ENCODE results near the gene CHPF. TPM values are rescaled to one million over a fixed set of nuclear protein-coding genes. Genes with fewer than 3 reads are reported as not detected.

The CHPF gene
- polyA plus RNA-seq, 1 experiment, result 119 TPM

DNA sequence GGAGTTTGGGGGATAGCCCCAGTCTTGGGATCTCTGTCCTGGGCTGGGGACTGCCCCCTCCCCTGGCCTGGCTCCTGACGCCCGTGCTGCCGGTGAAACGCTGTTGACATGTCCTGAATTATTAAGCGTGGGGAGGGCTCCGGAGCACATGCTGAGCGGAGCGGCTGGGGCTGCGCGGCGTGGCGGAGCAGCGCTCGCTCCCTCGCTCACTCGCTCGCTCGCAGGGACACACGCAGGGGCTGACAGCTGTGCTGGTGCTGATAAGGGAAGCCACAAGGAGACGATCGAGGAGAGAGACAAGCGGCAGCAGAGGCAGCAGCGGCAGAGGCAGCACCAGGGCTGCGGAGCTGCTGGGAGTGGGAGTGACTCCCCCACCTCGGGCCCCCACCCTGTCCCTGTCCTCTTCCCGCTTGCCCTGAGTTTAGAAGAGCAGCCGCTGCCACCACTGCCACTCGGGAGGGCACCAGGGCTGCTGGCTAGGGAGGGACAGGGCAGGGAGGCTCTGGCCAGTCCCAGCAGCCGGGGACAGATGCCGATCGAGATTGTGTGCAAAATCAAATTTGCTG lies 29.3 kb downstream of the CHPF start, which contains the start of gene ASIC4:
ASIC4 (plus strand) TSS at position 287 of the 566 bp plus-strand sequence; CDS start at position 530, 243 bp downstream.
- Histone ChIP-seq H3K4me3 (ENCODE audit: low read depth, low read length) (no peak within 1 kb of the TSS), H3K36me3 (ENCODE audit: control insufficient read depth, insufficient read depth, low read length) (no peaks in the 10 kb centered on the region), H3K27me3 (ENCODE audit: control insufficient read depth, insufficient read depth, low read length) (peaks cover 30% of the 10 kb centered on the region)
- ChIA-PET POLR2A (no interaction called here), CTCF (interaction anchor here (2.7 to 42.0 kb wide), 3 partner anchors 3 to 113 kb away, joined by 7 to 872 read pairs (median 872); partner anchors contain the start of genes ASIC4, CHPF, GMPPA and TMEM198)
- DNase-seq (ENCODE audit: low read depth), result no peak
- no peak for TF ChIP-seq CTCF (IDR thresholded peaks at IDR 0.05; ENCODE audit: insufficient read depth, low read depth, low read length)

- ChIA-PET CTCF (interaction anchor here (1.0 to 42.0 kb wide), 5 partner anchors 3 to 129 kb away, joined by 3 to 872 read pairs (median 7); partner anchors contain the start of genes ASIC4, CHPF, GMPPA and TMEM198), POLR2A (no interaction called here)
- no peak for TF ChIP-seq CTCF (IDR thresholded peaks at IDR 0.05; ENCODE audit: insufficient read depth, low read depth, low read length)
- no peaks in the 10 kb centered on the region for H3K36me3 ChIP-seq (ENCODE audit: control insufficient read depth, insufficient read depth, low read length)
- peaks cover 30% of the 10 kb centered on the region for H3K27me3 ChIP-seq (ENCODE audit: control insufficient read depth, insufficient read depth, low read length)
- DNase-seq (ENCODE audit: low read depth), result no peak
- no peak overlapping the region for H3K4me3 ChIP-seq (ENCODE audit: low read depth, low read length)
These were observed 29.8 kb downstream of the CHPF start for GRCh38 chr2:219513787-219514186.

DNA sequence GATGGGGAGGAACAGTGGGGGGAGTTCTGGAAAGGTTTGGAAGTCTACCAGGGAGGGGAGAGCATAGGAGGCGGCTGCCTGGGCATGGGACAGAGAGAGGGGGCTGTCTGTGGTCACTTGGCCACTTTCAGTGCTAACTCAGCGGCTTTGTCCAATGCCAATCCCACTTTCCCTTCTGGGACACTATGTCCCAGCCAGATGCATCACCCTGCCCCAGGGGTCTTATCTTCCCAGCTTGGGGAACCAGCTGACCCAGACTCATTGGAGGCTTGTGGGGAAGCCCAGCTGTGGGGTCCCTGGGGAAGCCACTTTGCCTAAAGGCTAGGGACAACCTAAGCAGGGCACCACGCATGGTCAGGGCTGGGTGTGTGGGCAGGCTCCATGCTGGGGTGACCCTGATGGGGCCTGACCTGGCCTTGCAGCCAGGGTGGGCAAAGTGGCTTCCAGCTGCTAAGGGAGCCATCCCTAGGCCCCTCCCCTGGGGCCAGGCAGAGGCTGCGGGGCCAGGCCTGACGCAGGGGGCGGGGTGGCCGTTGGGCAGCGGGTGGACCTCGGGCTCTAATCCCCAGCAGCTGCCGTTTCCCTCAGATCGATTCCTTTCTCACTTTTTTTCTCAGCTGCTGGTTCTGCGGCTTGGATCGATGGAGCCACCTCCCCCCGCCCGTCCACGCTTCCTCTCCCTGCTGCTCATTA lies 30.9 kb downstream of the CHPF start:
- Histone ChIP-seq H3K27me3 (ENCODE audit: control insufficient read depth, insufficient read depth, low read length) (peaks cover 30% of the 10 kb centered on the region), H3K36me3 (ENCODE audit: control insufficient read depth, insufficient read depth, low read length) (no peaks in the 10 kb centered on the region; the same call in 1 of the 2 replicates), H3K4me3 (ENCODE audit: low read depth, low read length) (no peak overlapping the region)
- ChIA-PET POLR2A (no interaction called here), CTCF (interaction anchor here (1.0 to 42.0 kb wide), 6 partner anchors 2 to 130 kb away, joined by 3 to 872 read pairs (median 5); partner anchors contain the start of genes ASIC4, CHPF, GMPPA and TMEM198)
- no peak for TF ChIP-seq CTCF (IDR thresholded peaks at IDR 0.05; ENCODE audit: insufficient read depth, low read depth, low read length)
- DNase-seq (ENCODE audit: low read depth), result no peak

- CTCF ChIA-PET, result interaction anchor here (0.6 to 42.0 kb wide), 9 partner anchors 1 to 1701 kb away, joined by 3 to 872 read pairs (median 3); partner anchors contain the start of genes ASIC4, CHPF, GMPPA and TMEM198
- Histone ChIP-seq H3K36me3 (ENCODE audit: control insufficient read depth, insufficient read depth, low read length) (peaks cover 2% of the 10 kb centered on the region), H3K4me3 (ENCODE audit: low read depth, low read length) (no peak overlapping the region), H3K27me3 (ENCODE audit: control insufficient read depth, insufficient read depth, low read length) (peaks cover 30% of the 10 kb centered on the region)
- no peak for DNase-seq (ENCODE audit: low read depth)
- TF ChIP-seq CTCF (IDR thresholded peaks at IDR 0.05; ENCODE audit: insufficient read depth, low read depth, low read length), result no peak
- POLR2A ChIA-PET, result interaction anchor here (1.2 kb wide), 1 partner anchor 13 kb away, joined by 5 read pairs; the partner anchor contains the start of gene GMPPA
These were observed 31.9 kb downstream of the CHPF start for GRCh38 chr2:219511547-219512325.
